OCI-LY1 (cell line): ENCODE results near the gene LAMC2.

ENCODE experiments used
- H2AFZ ChIP-seq: fragments of 200-600 bp; sonication (generic), shearing (Covaris generic); 2 replicates; pipeline ENCODE4 v1.6.0; 2014; ENCODE audit warnings: antibody characterized with exemption, mild to moderate bottlenecking, low read length
- H3F3A ChIP-seq: fragments of 200-600 bp; sonication (generic), shearing (Covaris generic); 2 replicates; pipeline ENCODE4 v1.6.0; 2014; ENCODE audit warnings: mild to moderate bottlenecking, antibody characterized with exemption, low read length, moderate library complexity; ENCODE audit not compliant: insufficient read depth
- H3K27ac ChIP-seq: fragments of 200-600 bp; sonication (generic); 2 replicates; pipeline ENCODE4 v1.5.1; 2014; ENCODE audit warnings: low read length, mixed run types, mild to moderate bottlenecking, low read depth; ENCODE audit not compliant: poor library complexity, severe bottlenecking
- H3K27me3 ChIP-seq: fragments of 200-600 bp; sonication (generic); 2 replicates; pipeline ENCODE4 v1.6.0; 2014; ENCODE audit warnings: antibody characterized with exemption, mild to moderate bottlenecking, low read length, moderate library complexity; ENCODE audit not compliant: insufficient read depth
- H3K36me3 ChIP-seq: fragments of 200-600 bp; sonication (generic); 2 replicates; pipeline ENCODE4 v1.6.1; 2014; ENCODE audit warnings: mild to moderate bottlenecking, antibody characterized with exemption, low read length, moderate library complexity, mixed read lengths; ENCODE audit not compliant: insufficient read depth
- H3K4me1 ChIP-seq: fragments of 200-600 bp; sonication (generic); 2 replicates; pipeline ENCODE4 v1.5.1; 2014; ENCODE audit warnings: mild to moderate bottlenecking, low read length, moderate library complexity; ENCODE audit not compliant: insufficient read depth, severe bottlenecking
- H3K4me2 ChIP-seq: fragments of 200-600 bp; sonication (generic), shearing (Covaris generic); 2 replicates; pipeline ENCODE4 v1.6.1; 2014; ENCODE audit warnings: low read length
- H3K4me3 ChIP-seq: fragments of 200-600 bp; sonication (generic); 2 replicates; pipeline ENCODE4 v1.5.1; 2014; ENCODE audit warnings: low read length, low read depth, mild to moderate bottlenecking, mixed read lengths; ENCODE audit not compliant: poor library complexity, severe bottlenecking
- H3K79me2 ChIP-seq: fragments of 200-600 bp; shearing (Covaris generic); 2 replicates; pipeline ENCODE4 v1.6.1; 2016; ENCODE audit warnings: mixed run types, low read length, mixed read lengths; ENCODE audit not compliant: insufficient read depth
- H3K9ac ChIP-seq: fragments of 200-600 bp; sonication (generic), shearing (Covaris generic); 2 replicates; pipeline ENCODE4 v1.6.1; 2014; ENCODE audit warnings: mild to moderate bottlenecking, low read length, mixed read lengths
- H3K9me2 ChIP-seq: fragments of 200-600 bp; sonication (generic), shearing (Covaris generic); 2 replicates; pipeline ENCODE4 v1.6.1; 2014; ENCODE audit warnings: low read depth, mild to moderate bottlenecking, low read length, mixed read lengths
- H3K9me3 ChIP-seq: fragments of 200-600 bp; shearing (Covaris generic); 2 replicates; pipeline ENCODE4 v1.6.1; 2014; ENCODE audit warnings: low read length, mixed read lengths
- H4K20me1 ChIP-seq: fragments of 200-600 bp; sonication (generic), shearing (Covaris generic); 2 replicates; pipeline ENCODE4 v1.6.0; 2016; ENCODE audit warnings: mild to moderate bottlenecking, low read length; ENCODE audit not compliant: insufficient read depth
- EZH2 ChIP-seq: fragments of 200-600 bp; sonication (generic), shearing (Covaris generic); IDR thresholded peaks from 2 replicates; pipeline ENCODE4 v1.8.0; 2017; ENCODE audit warnings: borderline replicate concordance, mixed run types, mild to moderate bottlenecking, antibody characterized with exemption, low read length, moderate library complexity, mixed read lengths
- TF ChIP-seq, protein P1 (sequence below): fragments of 200-600 bp; sonication (generic), shearing (Covaris generic); IDR thresholded peaks from 2 replicates; pipeline ENCODE4 v1.5.1; 2017; ENCODE audit warnings: mild to moderate bottlenecking, antibody characterized with exemption, low read length, moderate library complexity, mixed read lengths

Gene LAMC2

DNA sequence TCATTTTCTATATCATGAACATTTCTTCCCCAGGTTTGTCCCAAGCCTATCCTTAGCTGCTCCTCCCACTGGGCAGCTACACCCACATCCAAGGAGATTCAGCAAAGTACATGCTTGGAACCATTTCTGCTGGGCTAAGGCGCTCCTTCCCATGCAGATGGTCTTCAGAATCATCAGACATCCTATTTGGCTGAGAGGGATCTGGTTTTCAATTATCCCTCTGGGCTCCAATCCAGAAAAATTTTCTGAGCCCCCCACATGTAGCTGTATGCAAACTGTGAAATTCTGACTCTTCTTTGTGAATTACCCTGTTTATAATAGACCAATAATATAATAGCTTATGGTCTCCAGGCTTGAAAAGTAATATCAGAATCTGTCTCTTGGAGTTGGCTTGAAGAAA, 99.2 kb downstream of the LAMC2 start:
- H2AFZ ChIP-seq: no peak overlapping the region
- H3K9me3 ChIP-seq: no peaks in the 10 kb centered on the region
- no peaks in the 10 kb centered on the region for H4K20me1 ChIP-seq
- TF ChIP-seq, protein P1, sequence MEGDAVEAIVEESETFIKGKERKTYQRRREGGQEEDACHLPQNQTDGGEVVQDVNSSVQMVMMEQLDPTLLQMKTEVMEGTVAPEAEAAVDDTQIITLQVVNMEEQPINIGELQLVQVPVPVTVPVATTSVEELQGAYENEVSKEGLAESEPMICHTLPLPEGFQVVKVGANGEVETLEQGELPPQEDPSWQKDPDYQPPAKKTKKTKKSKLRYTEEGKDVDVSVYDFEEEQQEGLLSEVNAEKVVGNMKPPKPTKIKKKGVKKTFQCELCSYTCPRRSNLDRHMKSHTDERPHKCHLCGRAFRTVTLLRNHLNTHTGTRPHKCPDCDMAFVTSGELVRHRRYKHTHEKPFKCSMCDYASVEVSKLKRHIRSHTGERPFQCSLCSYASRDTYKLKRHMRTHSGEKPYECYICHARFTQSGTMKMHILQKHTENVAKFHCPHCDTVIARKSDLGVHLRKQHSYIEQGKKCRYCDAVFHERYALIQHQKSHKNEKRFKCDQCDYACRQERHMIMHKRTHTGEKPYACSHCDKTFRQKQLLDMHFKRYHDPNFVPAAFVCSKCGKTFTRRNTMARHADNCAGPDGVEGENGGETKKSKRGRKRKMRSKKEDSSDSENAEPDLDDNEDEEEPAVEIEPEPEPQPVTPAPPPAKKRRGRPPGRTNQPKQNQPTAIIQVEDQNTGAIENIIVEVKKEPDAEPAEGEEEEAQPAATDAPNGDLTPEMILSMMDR: no peak
- TF ChIP-seq EZH2: no peak
- H3F3A ChIP-seq: no peaks in the 10 kb centered on the region
- H3K4me2 ChIP-seq: no peak overlapping the region
- no peaks in the 10 kb centered on the region for H3K79me2 ChIP-seq
- no peak overlapping the region for H3K9ac ChIP-seq
- H3K4me3 ChIP-seq: no peak overlapping the region
- no peaks in the 10 kb centered on the region for H3K4me1 ChIP-seq
- H3K9me2 ChIP-seq: no peaks in the 10 kb centered on the region
- no peaks in the 10 kb centered on the region for H3K36me3 ChIP-seq
- no peak overlapping the region for H3K27ac ChIP-seq
- peaks cover 13% of the 10 kb centered on the region; the same call in 1 of the 2 replicates for H3K27me3 ChIP-seq

DNA sequence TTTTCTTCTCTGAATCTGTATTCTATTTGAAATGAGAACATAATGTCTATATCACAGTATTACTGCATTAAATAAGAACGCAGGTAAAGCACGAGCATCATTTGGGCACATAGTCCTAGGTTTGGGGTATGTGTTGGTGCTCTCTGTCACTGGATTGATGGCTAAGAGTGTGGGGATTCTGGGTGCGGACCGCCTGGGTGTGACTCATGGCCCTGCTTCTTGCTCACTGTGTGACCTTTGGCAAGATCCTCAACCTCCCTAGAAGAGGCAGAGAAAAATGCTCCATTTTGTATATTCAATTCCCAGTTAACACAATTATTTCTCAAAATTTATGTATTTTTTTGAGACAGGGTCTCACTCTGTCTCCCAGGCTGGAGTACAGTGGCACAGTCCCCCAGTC, 99.7 kb downstream of the LAMC2 start:
- no peak overlapping the region for H3K4me2 ChIP-seq
- H3K4me1 ChIP-seq: no peaks in the 10 kb centered on the region
- no peak overlapping the region for H3K4me3 ChIP-seq
- H3F3A ChIP-seq: no peaks in the 10 kb centered on the region
- H3K9ac ChIP-seq: no peak overlapping the region
- no peaks in the 10 kb centered on the region for H3K9me3 ChIP-seq
- TF ChIP-seq, protein P1: no peak
- no peak for TF ChIP-seq EZH2
- H3K9me2 ChIP-seq: no peaks in the 10 kb centered on the region
- H3K36me3 ChIP-seq: no peaks in the 10 kb centered on the region
- peaks cover 13% of the 10 kb centered on the region; the same call in 1 of the 2 replicates for H3K27me3 ChIP-seq
- no peaks in the 10 kb centered on the region for H4K20me1 ChIP-seq
- H2AFZ ChIP-seq: no peak overlapping the region
- no peak overlapping the region for H3K27ac ChIP-seq
- H3K79me2 ChIP-seq: no peaks in the 10 kb centered on the region

DNA sequence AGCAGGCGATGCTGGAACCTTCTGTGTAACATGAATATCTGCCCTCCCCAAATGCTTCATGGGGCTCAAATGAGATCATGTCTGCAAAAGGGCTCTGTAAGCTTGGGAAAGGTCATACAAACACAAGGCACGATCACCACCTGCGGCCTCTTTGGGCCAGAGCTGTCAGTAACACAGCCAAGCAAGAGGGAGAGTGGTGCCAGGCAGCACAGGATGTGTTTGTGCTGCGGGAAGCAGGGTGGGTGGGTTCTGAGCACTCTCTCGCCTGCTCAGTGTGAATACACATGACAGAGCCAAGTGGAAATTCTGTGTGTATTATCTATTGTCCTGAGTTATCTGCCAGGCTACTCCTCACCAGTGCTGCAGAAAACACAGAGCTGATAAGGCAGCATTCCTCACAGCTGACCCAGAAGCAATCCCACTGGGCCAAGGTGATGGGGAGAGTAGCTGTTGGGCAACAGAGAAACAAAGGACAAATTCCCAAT, 101.2 kb downstream of the LAMC2 start:
- H2AFZ ChIP-seq: no peak overlapping the region
- no peaks in the 10 kb centered on the region for H3K79me2 ChIP-seq
- no peaks in the 10 kb centered on the region for H3K9me3 ChIP-seq
- H3K9ac ChIP-seq: no peak overlapping the region
- no peaks in the 10 kb centered on the region for H4K20me1 ChIP-seq
- H3K9me2 ChIP-seq: no peaks in the 10 kb centered on the region
- no peaks in the 10 kb centered on the region for H3K36me3 ChIP-seq
- TF ChIP-seq EZH2: no peak
- TF ChIP-seq, protein P1: no peak
- peaks cover 13% of the 10 kb centered on the region; the same call in 1 of the 2 replicates for H3K27me3 ChIP-seq
- H3K4me3 ChIP-seq: no peak overlapping the region
- no peaks in the 10 kb centered on the region for H3K4me1 ChIP-seq
- no peaks in the 10 kb centered on the region for H3F3A ChIP-seq
- H3K4me2 ChIP-seq: no peak overlapping the region
- no peak overlapping the region for H3K27ac ChIP-seq
